Measurements from ENCODE around the gene SLC49A4.
A peak's percentile ranks its signal among the peaks of the same experiment; 100 is the strongest.

The SLC49A4 gene

GRCh38 chr3:122912772-122913538, 118.1 kb downstream of the SLC49A4 start:
- no peak for DNase-seq

DNA sequence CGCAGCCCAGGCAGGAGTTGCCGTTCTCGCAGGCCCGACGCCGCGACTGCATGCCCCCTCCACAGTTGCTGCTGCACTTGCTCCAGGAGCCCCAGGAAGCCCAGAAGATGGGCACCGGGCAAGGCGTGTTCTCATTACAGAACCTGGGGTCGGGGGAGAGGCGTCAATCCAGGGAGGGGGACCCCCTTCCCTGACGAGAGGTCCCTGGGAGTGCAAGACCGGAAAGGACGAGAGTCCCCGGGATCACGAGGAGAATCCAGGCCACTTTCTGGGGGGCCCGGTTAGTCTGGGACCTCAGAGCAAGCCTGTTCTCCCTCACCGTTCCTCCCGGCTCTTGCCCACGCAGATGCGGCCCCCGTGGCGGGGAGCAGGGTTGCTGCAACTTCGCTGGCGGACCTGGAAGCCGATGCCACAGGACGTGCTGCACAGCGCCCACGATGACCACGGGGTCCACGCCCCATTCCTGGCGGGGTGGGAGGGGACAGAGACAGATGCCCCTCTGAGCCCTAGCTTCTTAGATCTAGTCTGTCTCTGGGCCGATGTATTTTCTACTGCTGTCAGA, 118.8 kb downstream of the SLC49A4 start:
- no peak for DNase-seq

DNA sequence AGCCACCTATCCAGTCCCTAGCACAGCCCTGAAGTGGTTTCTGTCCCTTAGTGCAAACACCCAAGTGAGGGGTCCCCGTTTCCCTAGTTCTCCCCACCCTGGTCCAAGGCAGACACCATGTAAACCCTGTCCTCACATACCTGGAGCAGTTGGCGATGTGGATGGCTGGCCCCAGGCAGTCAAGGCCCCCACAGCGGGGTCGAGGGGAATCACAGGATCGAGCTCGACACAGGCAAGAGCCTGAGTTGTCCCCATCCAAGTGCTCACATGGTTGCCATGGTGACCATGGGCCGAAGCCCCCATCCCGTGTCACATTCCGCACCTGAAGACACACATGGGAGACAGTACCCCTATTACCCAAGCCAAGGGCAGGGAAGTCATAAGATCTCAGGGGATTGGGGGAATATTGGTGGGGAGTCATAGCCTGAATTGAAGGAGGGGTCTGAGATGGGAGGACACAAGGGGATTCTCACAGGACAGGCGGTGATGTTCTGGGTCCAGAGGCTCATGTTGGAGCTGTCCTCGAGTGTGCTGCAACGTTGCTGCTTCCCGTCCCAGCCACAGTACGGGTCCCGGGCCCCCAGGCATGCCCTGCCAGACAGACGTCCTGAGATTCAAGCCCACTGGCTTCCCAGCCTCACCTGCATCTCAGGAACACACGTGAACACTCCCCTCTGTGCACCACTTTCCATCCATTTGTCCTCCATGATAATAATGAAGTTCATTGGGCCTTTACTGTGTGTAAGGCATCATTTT, 120.6 kb downstream of the SLC49A4 start:
- no peak for DNase-seq

DNA sequence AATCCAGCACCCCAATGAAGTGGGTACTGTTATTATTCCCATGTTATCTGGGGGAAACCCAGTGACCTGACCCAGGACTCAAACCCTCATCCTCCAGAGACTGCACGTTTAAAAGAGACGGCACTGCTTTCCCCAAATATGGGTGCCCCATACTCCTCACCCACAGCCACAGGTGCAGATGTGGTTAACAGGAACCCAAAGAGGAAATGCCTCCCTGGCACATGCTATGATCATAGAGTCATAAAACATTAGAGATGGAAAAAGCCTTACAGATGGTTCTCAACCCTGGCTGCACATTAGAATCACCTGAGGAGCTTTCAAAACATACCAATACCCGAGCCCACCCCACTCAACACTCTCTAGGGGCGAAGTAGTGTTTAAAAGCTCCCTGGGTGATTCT, 121.2 kb downstream of the SLC49A4 start:
- no peak for DNase-seq

DNA sequence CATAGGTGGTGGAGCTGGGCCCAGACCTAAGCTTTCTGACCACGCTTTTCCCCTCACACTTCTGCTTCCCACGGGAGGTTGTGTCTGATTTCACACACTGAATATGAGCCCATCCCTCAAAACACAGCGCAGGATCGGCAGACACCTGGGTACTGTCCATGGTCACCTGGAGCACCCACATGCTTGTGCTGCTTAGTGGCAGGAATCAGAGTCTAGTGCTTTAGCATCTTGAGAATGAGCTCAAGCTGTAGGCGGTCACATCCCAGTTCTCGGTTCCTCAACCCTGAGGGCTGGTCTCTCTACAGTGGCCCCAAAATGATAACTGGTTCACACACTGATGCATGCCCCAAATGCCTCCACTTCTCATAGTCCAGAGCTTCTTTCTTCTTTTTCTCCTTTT, 121.7 kb downstream of the SLC49A4 start:
- DNase-seq = no peak

GRCh38 chr3:122917412-122917811, 122.5 kb downstream of the SLC49A4 start:
- DNase-seq = no peak

DNA sequence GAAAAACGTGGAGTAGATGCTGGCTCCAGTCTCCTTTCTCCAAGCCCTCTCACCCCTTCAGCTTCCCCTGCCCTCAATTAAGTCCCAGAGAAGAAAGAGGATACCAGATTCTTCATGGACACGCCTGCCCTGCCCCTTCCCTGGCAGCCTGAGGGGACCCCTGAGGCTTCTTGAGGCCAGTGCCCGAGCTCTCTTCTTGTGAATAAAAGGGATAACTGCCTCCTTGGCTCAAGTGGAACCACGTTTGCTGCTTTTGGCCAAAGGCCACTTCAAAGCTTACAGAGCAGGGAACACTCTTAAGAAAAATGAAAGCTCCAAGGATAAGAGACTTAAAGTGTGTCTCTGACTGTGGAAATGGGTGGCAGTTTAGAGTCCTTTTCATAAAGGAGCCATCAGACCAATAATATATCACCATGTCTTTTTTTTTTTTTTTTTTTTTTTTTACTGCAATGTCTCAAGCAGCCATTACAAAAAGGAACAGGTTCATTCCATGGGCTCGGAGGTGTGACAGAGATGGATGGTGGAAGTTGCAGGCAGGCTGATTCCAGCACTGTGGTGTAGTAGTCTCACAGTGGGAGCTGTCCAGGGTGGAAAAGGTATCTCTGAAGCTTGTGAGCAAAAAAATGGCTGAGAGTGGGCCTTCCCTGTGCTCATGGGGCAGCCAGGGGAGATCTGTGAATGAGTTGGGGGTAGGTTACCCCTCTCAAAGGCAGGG, 123.9 kb downstream of the SLC49A4 start:
- DNase-seq = peak; percentile 90

DNA sequence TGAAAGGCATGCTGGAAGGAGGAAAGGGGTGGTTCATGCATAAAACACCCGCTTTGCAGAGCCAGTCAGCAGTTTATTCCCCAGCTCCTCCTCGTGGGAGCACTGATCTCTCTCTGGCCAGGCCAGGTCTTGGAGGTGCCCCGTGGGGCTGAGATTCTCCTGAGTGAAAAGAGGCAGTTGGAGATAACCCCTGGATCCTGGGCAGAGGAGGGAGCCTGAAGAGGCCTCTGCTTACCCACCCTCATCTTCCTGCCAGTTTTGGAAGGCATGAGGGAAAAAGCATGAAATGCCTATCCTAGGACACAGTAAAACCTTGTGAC, 124.4 kb downstream of the SLC49A4 start:
- DNase-seq = no peak

DNA sequence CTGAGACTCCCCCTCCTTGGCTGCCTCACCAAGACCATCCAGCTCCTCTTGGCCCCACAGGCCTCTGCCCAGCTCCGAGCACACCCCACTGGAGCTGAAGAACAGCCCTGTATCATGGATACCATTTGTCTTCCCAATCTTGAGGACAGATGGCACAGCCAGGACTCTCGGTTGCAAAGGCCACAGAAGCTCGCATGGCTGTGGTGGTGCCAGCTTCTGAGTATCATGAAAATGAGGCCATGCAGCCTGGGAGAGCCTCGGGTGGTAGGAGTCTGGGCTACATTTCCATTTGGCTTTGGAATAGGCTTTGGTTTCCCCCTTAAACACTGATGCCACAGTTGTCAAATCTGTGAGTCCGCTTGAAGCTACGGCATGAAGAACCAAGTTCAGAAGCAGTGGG, 126.1 kb downstream of the SLC49A4 start:
- no peak for DNase-seq

GRCh38 chr3:122921791-122922651, 127.2 kb downstream of the SLC49A4 start:
- DNase-seq = no peak

DNA sequence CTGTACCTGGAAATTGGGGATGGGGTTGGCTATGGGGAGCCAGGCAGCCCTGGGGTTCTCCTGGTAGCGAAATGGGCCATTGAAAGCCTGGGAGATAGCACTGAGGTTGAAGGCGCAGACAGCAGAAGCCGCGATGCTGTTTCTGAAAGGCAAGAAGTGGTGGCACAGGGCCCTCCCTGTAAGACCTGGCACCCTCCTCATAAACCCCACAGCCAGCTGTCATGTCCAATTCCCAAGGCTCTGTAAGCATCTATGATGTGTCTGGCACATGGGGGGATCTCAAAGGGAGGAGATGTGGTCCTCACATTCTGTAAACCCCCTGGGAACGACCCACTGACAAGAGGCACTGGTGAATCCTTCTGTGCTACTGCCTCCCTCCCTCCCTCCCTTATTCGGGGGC, 128.7 kb downstream of the SLC49A4 start:
- no peak for DNase-seq

DNA sequence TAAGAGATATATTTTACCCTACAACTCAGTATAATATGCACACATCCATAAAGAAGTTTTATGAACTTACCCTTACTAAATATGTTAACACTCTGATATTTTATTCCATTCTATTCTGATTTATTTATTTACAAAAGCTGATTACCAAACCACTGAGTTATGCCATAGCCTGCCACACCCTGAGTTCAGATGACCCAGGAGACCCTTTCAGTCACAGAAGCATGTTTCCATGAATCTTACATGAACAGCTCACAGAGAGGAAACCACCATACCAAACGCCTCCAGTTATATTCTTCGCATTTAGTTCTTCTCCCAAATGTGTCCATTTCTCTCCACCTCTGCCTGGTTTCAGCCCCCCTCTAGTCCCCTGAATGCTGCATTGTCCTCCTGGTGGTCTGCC, 129.2 kb downstream of the SLC49A4 start:
- no peak for DNase-seq

- no peak for DNase-seq
These were observed 130.9 kb downstream of the SLC49A4 start for GRCh38 chr3:122925756-122926155.

- DNase-seq = no peak
These were observed 131.5 kb downstream of the SLC49A4 start for GRCh38 chr3:122926322-122926721.

- DNase-seq = no peak
These were observed 131.9 kb downstream of the SLC49A4 start for GRCh38 chr3:122926811-122927210.

DNA sequence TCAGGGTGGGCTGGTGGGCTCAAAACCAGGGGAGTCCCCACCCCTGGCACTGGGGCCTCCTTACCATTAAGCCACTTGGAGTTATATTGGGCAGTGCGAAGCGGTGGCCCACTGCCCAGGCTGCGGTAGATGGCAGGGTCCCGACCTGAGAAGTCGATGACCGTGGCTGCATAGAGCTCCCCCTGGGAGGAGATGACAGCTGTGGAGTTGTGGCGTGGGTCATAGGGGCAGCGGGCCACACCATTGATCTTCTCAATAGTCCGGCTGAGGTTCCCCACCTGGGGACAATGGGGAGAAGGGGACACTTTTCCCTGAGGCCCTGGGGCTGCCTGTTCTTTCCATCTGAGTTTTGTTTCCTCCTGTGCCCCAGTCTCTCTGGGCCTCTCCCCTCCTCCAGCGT, 132.9 kb downstream of the SLC49A4 start:
- no peak for DNase-seq

GRCh38 chr3:122928396-122929187, 133.7 kb downstream of the SLC49A4 start:
- no peak for DNase-seq

- no peak for DNase-seq
These were observed 134.6 kb downstream of the SLC49A4 start for GRCh38 chr3:122929188-122930062.

DNA sequence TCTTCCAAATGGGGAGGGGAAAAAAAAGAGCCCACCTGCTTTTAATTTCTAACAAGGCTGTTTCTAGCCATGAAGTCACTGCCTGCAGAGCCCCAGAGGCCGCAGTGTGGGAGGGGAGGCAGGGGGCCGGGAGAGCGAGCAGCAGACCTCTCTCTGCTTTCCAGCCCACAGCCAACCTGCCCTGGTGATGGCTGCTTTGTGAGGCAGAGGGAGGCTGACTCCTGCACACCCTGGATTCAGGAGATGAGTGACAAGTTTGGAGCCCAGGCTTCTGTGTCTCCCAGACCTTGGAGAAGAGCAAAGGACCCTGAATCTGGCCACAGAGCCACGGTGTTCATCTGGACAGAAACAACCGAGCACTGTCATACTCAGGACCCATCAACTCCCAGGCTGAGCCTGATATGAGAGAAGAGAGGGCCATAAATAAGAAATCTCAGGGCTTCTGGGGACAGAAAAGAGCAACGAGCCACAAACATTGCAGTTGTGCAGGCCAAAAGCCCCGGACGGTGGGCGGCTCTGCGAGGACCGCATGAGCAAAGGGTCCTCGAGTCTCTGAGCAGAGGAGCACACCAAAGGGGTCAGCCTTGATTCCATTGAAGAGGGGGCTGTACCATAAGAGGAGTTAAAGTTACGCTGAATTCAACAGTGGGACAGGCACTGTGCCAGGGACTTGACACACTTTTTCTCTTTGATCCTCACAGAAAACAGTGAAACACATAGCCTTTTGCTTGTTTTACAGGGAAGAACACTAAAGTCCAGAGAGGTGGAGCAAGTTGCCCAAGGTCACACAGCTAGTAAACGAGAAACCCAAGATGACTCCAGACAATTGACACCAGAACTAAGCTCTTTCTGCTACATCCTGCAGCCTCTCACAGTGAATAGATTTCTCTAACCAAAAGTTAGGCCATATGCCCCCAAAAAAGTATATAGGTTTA, 135.5 kb downstream of the SLC49A4 start:
- no peak for DNase-seq

Measured in DMS79 treated with DMSO at 0.1 percent for 48 hours (cell line).